ENCODE measurements around the gene TBC1D22B.

DNA sequence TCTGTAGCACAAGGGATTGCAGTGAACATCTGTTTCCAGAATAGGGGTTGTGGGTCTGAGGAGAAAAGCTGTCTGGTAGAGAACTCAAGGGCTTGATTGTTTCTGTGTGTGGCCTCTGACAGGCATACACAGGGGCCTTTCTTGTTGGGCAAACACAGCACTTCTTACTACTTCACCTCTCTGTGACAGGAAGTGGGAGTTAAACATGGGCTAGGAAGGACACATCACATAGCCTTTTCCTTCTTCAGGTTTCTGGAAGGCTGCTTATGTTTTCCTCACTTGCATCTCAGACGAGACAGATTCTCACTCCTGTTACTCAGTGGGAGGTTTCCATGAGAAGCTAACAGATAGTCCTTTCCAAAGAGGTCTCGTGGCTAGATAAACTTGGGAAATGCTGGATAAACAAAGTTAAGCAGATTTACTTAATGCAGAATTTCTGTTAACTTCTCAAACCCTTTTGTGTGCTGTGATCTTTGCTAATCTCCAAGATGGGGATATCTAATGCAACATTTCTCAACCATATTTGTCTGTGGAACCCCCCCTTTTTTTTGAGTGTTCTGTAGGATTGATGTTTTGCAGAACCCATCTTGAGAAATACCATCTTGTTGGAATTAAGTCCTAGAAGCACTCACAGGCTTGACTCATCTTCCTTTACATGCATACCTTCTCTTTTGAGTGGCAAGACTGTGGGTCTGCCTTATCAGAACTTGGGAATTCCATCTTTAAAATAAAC lies 54.3 kb downstream of the TBC1D22B start:
- TF ChIP-seq, protein P1, sequence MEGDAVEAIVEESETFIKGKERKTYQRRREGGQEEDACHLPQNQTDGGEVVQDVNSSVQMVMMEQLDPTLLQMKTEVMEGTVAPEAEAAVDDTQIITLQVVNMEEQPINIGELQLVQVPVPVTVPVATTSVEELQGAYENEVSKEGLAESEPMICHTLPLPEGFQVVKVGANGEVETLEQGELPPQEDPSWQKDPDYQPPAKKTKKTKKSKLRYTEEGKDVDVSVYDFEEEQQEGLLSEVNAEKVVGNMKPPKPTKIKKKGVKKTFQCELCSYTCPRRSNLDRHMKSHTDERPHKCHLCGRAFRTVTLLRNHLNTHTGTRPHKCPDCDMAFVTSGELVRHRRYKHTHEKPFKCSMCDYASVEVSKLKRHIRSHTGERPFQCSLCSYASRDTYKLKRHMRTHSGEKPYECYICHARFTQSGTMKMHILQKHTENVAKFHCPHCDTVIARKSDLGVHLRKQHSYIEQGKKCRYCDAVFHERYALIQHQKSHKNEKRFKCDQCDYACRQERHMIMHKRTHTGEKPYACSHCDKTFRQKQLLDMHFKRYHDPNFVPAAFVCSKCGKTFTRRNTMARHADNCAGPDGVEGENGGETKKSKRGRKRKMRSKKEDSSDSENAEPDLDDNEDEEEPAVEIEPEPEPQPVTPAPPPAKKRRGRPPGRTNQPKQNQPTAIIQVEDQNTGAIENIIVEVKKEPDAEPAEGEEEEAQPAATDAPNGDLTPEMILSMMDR (IDR thresholded peaks at IDR 0.05): no peak
- no peak for TF ChIP-seq POLR2A (IDR thresholded peaks at IDR 0.05)
